ENCODE results near the gene USP32.

GRCh38 chr17:60280673-60281072 lies 111.3 kb downstream of the USP32 start:
- TF ChIP-seq ZFP30 (CRISPR knock-in tag; IDR thresholded peaks at IDR 0.05) (no peak), SNAI2 (CRISPR knock-in tag; IDR thresholded peaks at IDR 0.05) (no peak), PATZ1 (CRISPR knock-in tag; IDR thresholded peaks at IDR 0.05; ENCODE audit: borderline replicate concordance) (no peak), ZNF70 (CRISPR knock-in tag; IDR thresholded peaks at IDR 0.05) (no peak), GLIS3 (CRISPR knock-in tag; IDR thresholded peaks at IDR 0.05) (no peak), ESRRG (CRISPR knock-in tag; IDR thresholded peaks at IDR 0.05) (no peak), CREB5 (CRISPR knock-in tag; IDR thresholded peaks at IDR 0.05; ENCODE audit: low read depth) (no peak)
